Medulla oblongata (tissue), 1 donor: ENCODE data around the gene DMRTB1.
"Not testable (repeated sequence)": the region's sequence is repeated elsewhere in the genome, so short reads cannot be mapped to it uniquely, and the experiment has no call there.

ENCODE experiments used
- DNase-seq: peaks from one replicate; pipeline ENCODE4 v3.0.0-alpha.2; 2015; ENCODE audit errors: extremely low spot score

The DMRTB1 gene

GRCh38 chr1:53459321-53460175 is at the start of gene DMRTB1:
Gene DMRTB1 (plus strand): TSS chr1:53459399. CDS start chr1:53459454, 55 bp downstream.
- no peak for DNase-seq

GRCh38 chr1:53409695-53410094 is 49.5 kb upstream of the DMRTB1 start:
- no peak for DNase-seq

- DNase-seq: no peak
Measured at GRCh38 chr1:53410100-53410541, 49.1 kb upstream of the DMRTB1 start.

- no peak for DNase-seq
Measured at GRCh38 chr1:53410701-53411100, 48.5 kb upstream of the DMRTB1 start.

- DNase-seq: no peak
Measured at GRCh38 chr1:53411541-53412152, 47.6 kb upstream of the DMRTB1 start.

- DNase-seq: no peak
Measured at GRCh38 chr1:53412285-53413174, 46.7 kb upstream of the DMRTB1 start.

GRCh38 chr1:53413175-53414001 is 45.8 kb upstream of the DMRTB1 start:
- no peak for DNase-seq

GRCh38 chr1:53414632-53415031 is 44.6 kb upstream of the DMRTB1 start:
- no peak for DNase-seq

GRCh38 chr1:53415432-53415831 is 43.8 kb upstream of the DMRTB1 start:
- DNase-seq: no peak

GRCh38 chr1:53416269-53416813 is 42.9 kb upstream of the DMRTB1 start:
- DNase-seq: no peak

- DNase-seq: no peak
Measured at GRCh38 chr1:53417074-53417511, 42.1 kb upstream of the DMRTB1 start.

- no peak for DNase-seq
Measured at GRCh38 chr1:53419034-53419433, 40.2 kb upstream of the DMRTB1 start.

- no peak for DNase-seq
Measured at GRCh38 chr1:53420341-53420740, 38.9 kb upstream of the DMRTB1 start.

GRCh38 chr1:53421208-53421607 is 38.0 kb upstream of the DMRTB1 start:
- DNase-seq: no peak

GRCh38 chr1:53430261-53430660 is 28.9 kb upstream of the DMRTB1 start:
- DNase-seq: no peak

GRCh38 chr1:53430779-53431178 is 28.4 kb upstream of the DMRTB1 start:
- DNase-seq: no peak

- no peak for DNase-seq
Measured at GRCh38 chr1:53431244-53431643, 28.0 kb upstream of the DMRTB1 start.

GRCh38 chr1:53431805-53432565 is 27.2 kb upstream of the DMRTB1 start:
- DNase-seq: no peak

GRCh38 chr1:53432611-53433010 is 26.6 kb upstream of the DMRTB1 start:
- no peak for DNase-seq

GRCh38 chr1:53434405-53435007 is 24.7 kb upstream of the DMRTB1 start:
- not testable (repeated sequence) for DNase-seq
